HG02973 (cell line): Measurements from ENCODE around the gene HDGFL2.

Experiments
- ATAC-seq: cut with Tn5 transposase; IDR thresholded peaks from one replicate; pipeline ENCODE4 v1.9.1; 2021; ENCODE audit warnings: moderate library complexity; ENCODE audit not compliant: unreplicated experiment

HDGFL2 gene

DNA sequence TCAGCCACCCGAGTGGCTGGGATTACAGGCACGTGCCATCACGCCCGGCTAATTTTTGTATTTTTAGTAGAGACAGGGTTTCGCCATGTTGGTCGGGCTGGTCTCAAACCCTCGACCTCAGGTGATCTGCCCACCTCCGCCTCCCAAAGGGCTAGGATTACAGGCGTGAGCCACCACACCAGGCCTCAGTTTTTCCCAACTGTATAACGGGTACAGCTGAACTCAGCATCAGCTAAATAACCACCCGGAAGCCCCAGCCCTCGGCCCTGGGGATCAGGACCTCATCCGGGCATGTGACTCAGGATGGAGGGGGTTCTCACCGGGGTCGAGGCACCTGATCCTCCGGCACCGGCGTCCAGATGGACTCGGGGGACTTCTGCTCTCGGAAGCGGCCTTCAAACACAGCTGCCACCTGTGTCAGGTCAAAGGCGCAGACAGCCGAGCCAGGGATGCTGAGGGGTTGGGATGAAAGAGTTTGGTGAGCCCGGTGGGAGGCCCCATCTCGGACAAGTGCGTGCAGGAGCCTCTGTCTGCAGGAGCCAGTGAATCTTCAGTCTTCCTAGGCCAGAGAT is 78.5 kb downstream of the HDGFL2 start:
- ATAC-seq, result no peak
